WERI-Rb-1 (cell line): Measurements from ENCODE around the gene N4BP2.
A peak's percentile ranks its signal among the peaks of the same experiment; 100 is the strongest.
"Not testable (repeated sequence)": the region's sequence is repeated elsewhere in the genome, so short reads cannot be mapped to it uniquely, and the experiment has no call there.

Source experiments
- DNase-seq: peaks from one replicate; pipeline ENCODE4 v3.0.0-alpha.2; 2020
- H3K27ac ChIP-seq: fragments of 250-450 bp; sonication (Bioruptor Pico); 2 replicates; pipeline ENCODE4 v1.5.1; 2020; ENCODE audit warnings: mild to moderate bottlenecking, moderate library complexity
- H3K27me3 ChIP-seq: fragments of 250-450 bp; sonication (Bioruptor Pico); 2 replicates; pipeline ENCODE4 v1.5.1; 2021; ENCODE audit warnings: mild to moderate bottlenecking, low read depth, moderate library complexity; ENCODE audit not compliant: insufficient read depth, severe bottlenecking
- H3K36me3 ChIP-seq: fragments of 250-450 bp; sonication (Bioruptor Pico); 2 replicates; pipeline ENCODE4 v1.5.1; 2020; ENCODE audit warnings: mild to moderate bottlenecking, moderate library complexity
- H3K4me3 ChIP-seq: 2 replicates; pipeline ENCODE4 v1.5.1; 2011; ENCODE audit warnings: low read depth, mild to moderate bottlenecking, control low read depth, low read length
- H3K9me3 ChIP-seq: fragments of 250-450 bp; sonication (Bioruptor Pico); 2 replicates; pipeline ENCODE4 v1.5.1; 2021; ENCODE audit warnings: mild to moderate bottlenecking, moderate library complexity; ENCODE audit not compliant: severe bottlenecking
- CTCF ChIP-seq: IDR thresholded peaks from 2 replicates; pipeline ENCODE4 v1.5.1; 2011; ENCODE audit warnings: low read depth, mild to moderate bottlenecking, control low read depth, inconsistent platforms, low read length

N4BP2 gene

GRCh38 chr4:40056716-40057585 is at the start of gene N4BP2:
Gene N4BP2, plus strand, starts transcription at chr4:40056850. Its CDS starts 40,491 bp downstream, at chr4:40097341.
- H3K9me3 ChIP-seq, result no peaks in the 10 kb centered on the region
- H3K36me3 ChIP-seq, result peaks cover 30% of the 10 kb centered on the region
- peak; percentile 92 for DNase-seq
- H3K27ac ChIP-seq, result peak within 1 kb of the TSS; percentile 99
- no peaks in the 10 kb centered on the region for H3K27me3 ChIP-seq
- TF ChIP-seq CTCF, result peak; percentile 92
- H3K4me3 ChIP-seq, result peak within 1 kb of the TSS; percentile 74

- Histone ChIP-seq H3K9me3 (no peaks in the 10 kb centered on the region), H3K27ac (no peak overlapping the region), H3K36me3 (no peaks in the 10 kb centered on the region), H3K4me3 (no peak overlapping the region), H3K27me3 (no peaks in the 10 kb centered on the region)
- DNase-seq, result no peak
- TF ChIP-seq CTCF, result no peak
Observed at GRCh38 chr4:40016007-40016406, 40.6 kb upstream of the N4BP2 start.

GRCh38 chr4:40020221-40020620 is 36.4 kb upstream of the N4BP2 start:
- no peak for TF ChIP-seq CTCF
- Histone ChIP-seq H3K4me3 (no peak overlapping the region), H3K9me3 (no peaks in the 10 kb centered on the region), H3K27ac (no peak overlapping the region), H3K36me3 (no peaks in the 10 kb centered on the region), H3K27me3 (no peaks in the 10 kb centered on the region)
- DNase-seq, result no peak

GRCh38 chr4:40021116-40021515 is 35.5 kb upstream of the N4BP2 start:
- H3K27me3 ChIP-seq, DNase-seq, H3K9me3 ChIP-seq, H3K36me3 ChIP-seq, H3K4me3 ChIP-seq, H3K27ac ChIP-seq: not testable (repeated sequence)

- H3K36me3 ChIP-seq, H3K4me3 ChIP-seq, DNase-seq, H3K27ac ChIP-seq, H3K9me3 ChIP-seq, H3K27me3 ChIP-seq: not testable (repeated sequence)
Observed at GRCh38 chr4:40024049-40024448, 32.6 kb upstream of the N4BP2 start.

GRCh38 chr4:40032785-40033184 is 23.9 kb upstream of the N4BP2 start:
- no peak for TF ChIP-seq CTCF
- H3K27ac ChIP-seq, result no peak overlapping the region
- no peak for DNase-seq
- H3K36me3 ChIP-seq, result no peaks in the 10 kb centered on the region
- no peaks in the 10 kb centered on the region for H3K27me3 ChIP-seq
- no peak overlapping the region for H3K4me3 ChIP-seq
- H3K9me3 ChIP-seq, result no peaks in the 10 kb centered on the region

GRCh38 chr4:40033613-40034012 is 23.0 kb upstream of the N4BP2 start:
- Histone ChIP-seq H3K36me3 (no peaks in the 10 kb centered on the region), H3K4me3 (no peak overlapping the region), H3K9me3 (no peaks in the 10 kb centered on the region), H3K27me3 (no peaks in the 10 kb centered on the region), H3K27ac (no peak overlapping the region)
- DNase-seq, result no peak
- no peak for TF ChIP-seq CTCF
